Sigmoid colon (tissue), 4 donors: Measurements from ENCODE around the gene ZDHHC7.

Source experiments
- CTCF ChIP-seq, 4 experiments: fragments of 450-650 bp in 3 of 4; fragments of 200-600 bp in 1 of 4; IDR thresholded peaks; one replicate each; pipeline ENCODE4 v1.5.1; 2016 to 2019; ENCODE audit warnings: antibody characterized with exemption in 4 of 4, mild to moderate bottlenecking in 3 of 4, moderate library complexity in 2 of 4
- POLR2A ChIP-seq, 2 donors: fragments of 450-650 bp; IDR thresholded peaks; one replicate each; pipeline ENCODE4 v1.6.1; 2016; ENCODE audit warnings: antibody characterized with exemption in 2 of 2, mild to moderate bottlenecking in 2 of 2, moderate library complexity in 2 of 2
- POLR2AphosphoS5 ChIP-seq, 4 donors: sonication (generic); formaldehyde crosslinking; IDR thresholded peaks; one replicate each; pipeline ENCODE4 v1.6.1; 2017; ENCODE audit warnings: antibody characterized with exemption in 4 of 4

GRCh38 chr16:84957192-84957591, 54.1 kb downstream of the ZDHHC7 start:
- no peak for TF ChIP-seq CTCF (IDR thresholded peaks at IDR 0.05)
- TF ChIP-seq POLR2AphosphoS5 (IDR thresholded peaks at IDR 0.05): no peak
- no peak for TF ChIP-seq POLR2A (IDR thresholded peaks at IDR 0.05)
